Right lobe of liver (tissue), 6 donors: ENCODE measurements around the gene ULK1. TPM values are rescaled to one million over a fixed set of nuclear protein-coding genes. Genes with fewer than 3 reads are reported as not detected.
A peak's percentile ranks its signal among the peaks of the same experiment; 100 is the strongest.

Experiments used
- ATAC-seq, 4 donors: fragments of 200-7000 bp; cut with Tn5 transposase; one replicate each; pipeline ENCODE4 v1.9.1; 2020; ENCODE audit warnings: mild to moderate bottlenecking in 4 of 4, moderate library complexity in 4 of 4
- DNase-seq, 3 donors: peaks; one replicate each; pipeline ENCODE4 v3.0.0-alpha.2; 2020
- H3K27ac ChIP-seq, 3 donors: fragments of 200-600 bp; one replicate each; pipeline ENCODE4 v1.8.0; 2022
- H3K27me3 ChIP-seq, 2 donors: fragments of 200-600 bp; one replicate each; pipeline ENCODE4 v1.8.0; 2022
- H3K36me3 ChIP-seq, 4 donors: fragments of 200-600 bp; sonication (generic) in 1 of 4; one replicate each; pipeline versions ENCODE4 v1.5.1 to v1.8.0; 2017 to 2022; ENCODE audit warnings: control low read depth in 1 of 4
- H3K4me1 ChIP-seq, 4 donors: fragments of 200-600 bp; sonication (generic) in 1 of 4; one replicate each; pipeline versions ENCODE4 v1.5.1 to v1.8.0; 2017 to 2022; ENCODE audit warnings: control low read depth in 1 of 4
- H3K4me3 ChIP-seq, 3 donors: fragments of 200-600 bp; one replicate each; pipeline ENCODE4 v1.8.0; 2022
- H3K9me3 ChIP-seq, 4 donors: fragments of 200-600 bp; sonication (generic) in 1 of 4; one replicate each; pipeline versions ENCODE4 v1.5.1 to v1.8.0; 2017 to 2022; ENCODE audit warnings: control low read depth in 1 of 4
- CTCF ChIP-seq, 4 donors: fragments of 200-600 bp in 3 of 4; fragments of 450-650 bp in 1 of 4; IDR thresholded peaks; one replicate each; pipeline versions ENCODE4 v1.5.1 to v1.8.0; 2016 to 2022; ENCODE audit warnings: antibody characterized with exemption in 4 of 4, mild to moderate bottlenecking in 2 of 4
- POLR2A ChIP-seq: fragments of 450-650 bp; IDR thresholded peaks from one replicate; pipeline ENCODE4 v1.6.1; 2017; ENCODE audit warnings: antibody characterized with exemption, mild to moderate bottlenecking
- WGBS: methylation state at CpG from one replicate; pipeline ENCODE4 v1.1.6; 2018; ENCODE audit warnings: low coverage, low lambda C conversion rate; ENCODE audit not compliant: insufficient coverage; ENCODE audit errors: missing lambda C conversion rate; 5-methylcytosine and 5-hydroxymethylcytosine counted together
- intact Hi-C, 2 donors: fragments of 100-400 bp; cut with DNase I; formaldehyde crosslinking; loops; one replicate each; pipeline versions ENCODE4 v1.11.2 to v1.14.1; 2022
- total RNA-seq, 6 experiments: library from RNA; depleted of rRNA in 2 of 6; stranded (reverse); fragments of >200 nt in 2 of 6; fragmentation: NEBNext Ultra II Directional in 3 of 6; extraction: Animal tissue kit (Norgen Biotek cat#: 25700) in 3 of 6; gene quantifications; one replicate each; pipeline versions ENCODE4 v1.1.0 to v1.2.4, GENCODE V29; 2016 to 2023
- donor health status: DM: no; HTN: yes; CAD: no.
- donor health status: DM: no; HTN: no; CAD: no.
- donor health status: DM: no; HTN: no; CAD: no.
- donor health status: DM: no; HTN: yes; CAD: no.
- donor health status: DM: no; HTN: yes; CAD: no.

ULK1 gene
- total RNA-seq, 6 experiments from 2014 or later: 14.5 to 39.0 (median 20.5) TPM

GRCh38 chr12:131929581-131930456 lies 35.4 kb downstream of the ULK1 start:
- Histone ChIP-seq H3K4me3 (peak overlapping the region; percentile 80 to 87 (median 85)), H3K4me1 (peaks cover 0 to 8% (median 0%) of the 10 kb centered on the region in 4 donors), H3K27me3 (no peaks in the 10 kb centered on the region), H3K36me3 (peaks cover 0 to 26% (median 15%) of the 10 kb centered on the region in 4 donors), H3K9me3 (no peaks in the 10 kb centered on the region), H3K27ac (no peak overlapping the region)
- DNase-seq: peak in 1 of 3 donors; percentile 49
- peak; percentile 2 to 21 (median 6) for ATAC-seq
- intact Hi-C loops: loop anchor here in 1 of 2 donors (10.0 kb wide), 1 partner anchor 75 kb away; no protein-coding TSS in a partner anchor
- TF ChIP-seq POLR2A (no peak), CTCF (IDR thresholded peaks at IDR 0.05) (no peak)
- WGBS: 1% methylated on average over 15 of the region's 87 CpGs

DNA sequence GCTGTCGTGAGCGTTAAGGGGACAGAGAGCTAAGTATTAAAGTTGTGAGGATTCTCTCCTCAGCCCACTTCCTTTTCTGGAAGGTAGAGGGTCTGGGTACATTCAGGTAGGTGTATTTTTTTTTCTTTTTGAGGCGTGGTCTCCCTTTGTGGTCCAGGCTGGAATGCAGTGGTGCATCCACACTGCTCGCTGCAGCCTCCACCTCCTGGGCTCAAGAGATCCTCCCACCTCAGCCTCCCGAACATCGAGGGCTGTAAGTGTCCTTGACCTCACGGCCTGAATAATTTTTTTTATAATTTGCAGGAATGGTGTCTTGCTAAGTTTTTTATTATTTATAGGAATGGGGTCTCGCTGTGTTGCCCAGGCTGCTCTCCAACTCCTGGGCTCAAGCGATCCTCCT lies 36.1 kb downstream of the ULK1 start:
- peaks cover 0 to 26% (median 15%) of the 10 kb centered on the region in 4 donors for H3K36me3 ChIP-seq
- no peak overlapping the region for H3K27ac ChIP-seq
- ATAC-seq (no peak), DNase-seq (no peak)
- peaks cover 0 to 8% (median 0%) of the 10 kb centered on the region in 4 donors for H3K4me1 ChIP-seq
- intact Hi-C loops: loop anchor here in 1 of 2 donors (10.0 kb wide), 1 partner anchor 76 kb away; no protein-coding TSS in a partner anchor
- WGBS: 59% methylated on average over 6 of the region's 9 CpGs
- H3K9me3 ChIP-seq: no peaks in the 10 kb centered on the region
- H3K4me3 ChIP-seq: peak overlapping the region; percentile 80 to 87 (median 85)
- no peaks in the 10 kb centered on the region for H3K27me3 ChIP-seq
- no peak for TF ChIP-seq CTCF (IDR thresholded peaks at IDR 0.05)
- no peak for TF ChIP-seq POLR2A

GRCh38 chr12:131933387-131933786 lies 39.0 kb downstream of the ULK1 start:
- Histone ChIP-seq H3K4me1 (peaks cover 0 to 8% (median 0%) of the 10 kb centered on the region in 4 donors), H3K27me3 (no peaks in the 10 kb centered on the region), H3K27ac (no peak overlapping the region), H3K36me3 (peaks cover 0 to 26% (median 15%) of the 10 kb centered on the region in 4 donors), H3K4me3 (no peak overlapping the region), H3K9me3 (no peaks in the 10 kb centered on the region)
- DNase-seq (peak in 1 of 3 donors; percentile 5), ATAC-seq (no peak)
- intact Hi-C loops: loop anchor here in 1 of 2 donors (10.0 kb wide), 1 partner anchor 79 kb away; no protein-coding TSS in a partner anchor
- TF ChIP-seq POLR2A (no peak), CTCF (IDR thresholded peaks at IDR 0.05) (no peak)
- 100% methylated on average over 4 of the region's 8 CpGs for WGBS

GRCh38 chr12:131934535-131934934 lies 40.1 kb downstream of the ULK1 start:
- Histone ChIP-seq H3K9me3 (no peaks in the 10 kb centered on the region), H3K27me3 (no peaks in the 10 kb centered on the region), H3K4me3 (no peak overlapping the region), H3K4me1 (peaks cover 0 to 8% (median 0%) of the 10 kb centered on the region in 4 donors), H3K27ac (no peak overlapping the region), H3K36me3 (peaks cover 0 to 29% (median 16%) of the 10 kb centered on the region in 4 donors)
- TF ChIP-seq POLR2A (no peak), CTCF (IDR thresholded peaks at IDR 0.05) (no peak)
- ATAC-seq (no peak), DNase-seq (peak in 1 of 3 donors; percentile 7)
- WGBS: 93% methylated on average over 11 of the region's 11 CpGs
- intact Hi-C loops: loop anchor here in 1 of 2 donors (10.0 kb wide), 1 partner anchor 80 kb away; no protein-coding TSS in a partner anchor
